HepG2 (cell line): Measurements from ENCODE around the gene FGF19. TPM values are rescaled to one million over a fixed set of nuclear protein-coding genes. Genes with fewer than 3 reads are reported as not detected.
A peak's percentile ranks its signal among the peaks of the same experiment; 100 is the strongest.

Source experiments
- ATF6 ChIP-seq: sonication (generic); formaldehyde crosslinking; conservative IDR thresholded peaks from 2 replicates; pipeline ENCODE4 v1.4.0; 2020; ENCODE audit warnings: missing genetic modification reagents
- CCDC6 ChIP-seq: sonication (generic); formaldehyde crosslinking; IDR thresholded peaks from 2 replicates; pipeline ENCODE4 v1.8.1; 2022; ENCODE audit warnings: mild to moderate bottlenecking, missing genetic modification reagents, moderate library complexity
- ELF1 ChIP-seq: sonication (generic); formaldehyde crosslinking; IDR thresholded peaks from 2 replicates; pipeline ENCODE4 v1.4.0; 2020; ENCODE audit warnings: missing genetic modification reagents
- ETV5 ChIP-seq: IDR thresholded peaks from 2 replicates; pipeline ENCODE4 v1.6.1; 2018; ENCODE audit warnings: missing biosample characterization, missing genetic modification reagents, inconsistent platforms, borderline replicate concordance
- FOXO4 ChIP-seq: sonication (generic); formaldehyde crosslinking; conservative IDR thresholded peaks from 2 replicates; pipeline ENCODE4 v1.8.1; 2023; ENCODE audit warnings: missing genetic modification reagents
- HDAC6 ChIP-seq: fragments of 200-600 bp; sonication (generic); IDR thresholded peaks from 2 replicates; pipeline ENCODE4 v1.7.0; 2017; ENCODE audit warnings: mild to moderate bottlenecking, antibody characterized with exemption, low read length, low read depth
- HMG20A ChIP-seq: IDR thresholded peaks from 2 replicates; pipeline ENCODE4 v1.6.1; 2016; ENCODE audit warnings: borderline replicate concordance
- HMGA1 ChIP-seq: sonication (generic); formaldehyde crosslinking; conservative IDR thresholded peaks from 2 replicates; pipeline ENCODE4 v1.4.0; 2020; ENCODE audit warnings: missing genetic modification reagents
- KAT8 ChIP-seq: IDR thresholded peaks from 2 replicates; pipeline ENCODE4 v1.6.1; 2016; ENCODE audit warnings: missing genetic modification reagents, missing compliant biosample characterization
- MBNL3 ChIP-seq: fragments of 250-450 bp; sonication (Bioruptor Pico); conservative IDR thresholded peaks from 2 replicates; pipeline ENCODE4 v1.8.0; 2022; ENCODE audit warnings: mild to moderate bottlenecking, inconsistent platforms
- MEIS1 ChIP-seq: sonication (generic); formaldehyde crosslinking; IDR thresholded peaks from 2 replicates; pipeline ENCODE4 v1.9.0; 2021; ENCODE audit warnings: mild to moderate bottlenecking, missing genetic modification reagents, moderate library complexity, borderline replicate concordance
- PTBP1 ChIP-seq: fragments of 200-400 bp; formaldehyde crosslinking; IDR thresholded peaks from 2 replicates; pipeline ENCODE4 v1.6.1; 2018; ENCODE audit warnings: low read length, low read depth; ENCODE audit not compliant: poor library complexity, severe bottlenecking
- SOX6 ChIP-seq, 2 experiments: fragments of 450-650 bp in 1 of 2; sonication (generic) in 1 of 2; formaldehyde crosslinking in 1 of 2; IDR thresholded peaks; 2 replicates each; pipeline versions ENCODE4 v1.4.0 to v1.6.1; 2017 to 2020; ENCODE audit warnings: antibody characterized with exemption in 1 of 2, mild to moderate bottlenecking in 1 of 2, missing genetic modification reagents in 1 of 2
- STAT6 ChIP-seq: sonication (generic); formaldehyde crosslinking; IDR thresholded peaks from 2 replicates; pipeline ENCODE4 v1.4.0; 2020; ENCODE audit warnings: missing genetic modification reagents, mild to moderate bottlenecking, borderline replicate concordance
- ZBTB44 ChIP-seq: sonication (generic); formaldehyde crosslinking; IDR thresholded peaks from 2 replicates; pipeline ENCODE4 v1.4.0; 2020; ENCODE audit warnings: missing genetic modification reagents
- ZFP37 ChIP-seq: sonication (generic); formaldehyde crosslinking; IDR thresholded peaks from 2 replicates; pipeline ENCODE4 v1.4.0; 2020; ENCODE audit warnings: missing genetic modification reagents, borderline replicate concordance
- ZNF580 ChIP-seq: IDR thresholded peaks from 2 replicates; pipeline ENCODE4 v1.6.1; 2016; ENCODE audit warnings: low read depth, borderline replicate concordance
- ZNF724P ChIP-seq: sonication (generic); formaldehyde crosslinking; IDR thresholded peaks from 2 replicates; pipeline ENCODE4 v1.8.0; 2022; ENCODE audit warnings: missing genetic modification reagents, borderline replicate concordance
- ZNF75D ChIP-seq: sonication (generic); formaldehyde crosslinking; IDR thresholded peaks from 2 replicates; pipeline ENCODE4 v1.8.1; 2023; ENCODE audit warnings: missing genetic modification reagents, mild to moderate bottlenecking, borderline replicate concordance
- polyA plus RNA-seq, 8 experiments: library from polyadenylated mRNA; depleted of rRNA in 3 of 8; stranded (reverse) in 7 of 8; unstranded in 1 of 8; fragments of >200 nt; fragmentation: Illumina TruSeq in 4 of 8; extraction: Trizol in 4 of 8; gene quantifications; 2 replicates each; pipeline versions ENCODE4 v1.2.1 to v1.2.3, GENCODE V29; 2011 to 2016; ENCODE audit warnings: low read depth in 4 of 8, missing spikeins in 1 of 8, mixed read lengths in 1 of 8; ENCODE audit not compliant: insufficient read depth in 1 of 8
- total RNA-seq, 5 experiments: library from RNA; depleted of rRNA; stranded (reverse); fragments of >200 nt; fragmentation: Illumina TruSeq; extraction: Trizol; gene quantifications; 2 replicates each; pipeline ENCODE4 v1.2.3, GENCODE V29; 2016; ENCODE audit warnings: low read depth in 1 of 5

Gene FGF19
- total and polyA plus RNA-seq, 2 of the 13 experiments (the other 11 are each of a cell fraction or from before 2014, with no cell fraction given), result 0.07 TPM; not detected in 1

- TF ChIP-seq MBNL3, result no peak
- peak; percentile 90; the same call in 1 of the 2 replicates for TF ChIP-seq ZNF724P (CRISPR knock-in tag)
- TF ChIP-seq ATF6 (CRISPR knock-in tag), result no peak
- TF ChIP-seq CCDC6 (CRISPR knock-in tag), result peak; percentile 95
- TF ChIP-seq ZNF75D (CRISPR knock-in tag), result no peak
- peak; percentile 93; the same call in 1 of the 2 replicates for TF ChIP-seq ZNF580 (CRISPR knock-in tag)
- TF ChIP-seq ETV5, result peak; percentile 90; the same call in 1 of the 2 replicates
- TF ChIP-seq MEIS1, result peak; percentile 62; the same call in 1 of the 2 replicates
- TF ChIP-seq PTBP1, result no peak
- no peak for TF ChIP-seq ZBTB44 (CRISPR knock-in tag)
- no peak for TF ChIP-seq FOXO4 (CRISPR knock-in tag)
- TF ChIP-seq ELF1 (CRISPR knock-in tag), result peak; percentile 78
- TF ChIP-seq SOX6 (IDR thresholded peaks at IDR 0.05), result no peak
- TF ChIP-seq SOX6 (CRISPR knock-in tag; IDR thresholded peaks at IDR 0.05), result peak; percentile 93
- peak; percentile 37; the same call in 1 of the 2 replicates for TF ChIP-seq HMG20A (CRISPR knock-in tag)
- TF ChIP-seq KAT8 (CRISPR knock-in tag), result peak; percentile 79; the same call in 1 of the 2 replicates
- TF ChIP-seq HMGA1 (CRISPR knock-in tag), result no peak
- peak; percentile 96; the same call in 1 of the 2 replicates for TF ChIP-seq ZFP37
- no peak for TF ChIP-seq HDAC6
- peak; percentile 55; the same call in 1 of the 2 replicates for TF ChIP-seq STAT6 (CRISPR knock-in tag)
These were observed 35.9 kb downstream of the FGF19 start (continued) for GRCh38 chr11:69667619-69668604.
